ENCODE results near the gene GPR4. TPM values are rescaled to one million over a fixed set of nuclear protein-coding genes. Genes with fewer than 3 reads are reported as not detected.

The GPR4 gene
- total and polyA plus RNA-seq, 2 of the 8 experiments (the other 6 are each of a cell fraction or from before 2014, with no cell fraction given), result 0.19 to 0.39 TPM

GRCh38 chr19:45629704-45630103, 27.7 kb upstream of the GPR4 start:
- no peak overlapping the region for H3K9ac ChIP-seq (replicated peaks in 1 of 4; ENCODE audit: extremely low read depth in 1 of 4, low read depth in 3 of 4, low read length in 3 of 4)
- 76% methylated on average over 4 of the region's 4 CpGs; no CpG with 5 or more reads in 1 of the 2 experiments for WGBS, 2 experiments (ENCODE audit: extremely low coverage in 1 of 2, insufficient coverage in 1 of 2, insufficient read length in 1 of 2, insufficient replicate concordance in 2 of 2, low coverage in 1 of 2, low lambda C conversion rate in 2 of 2, missing lambda C conversion rate in 1 of 2)
- H3K27me3 ChIP-seq (replicated peaks in 1 of 4; ENCODE audit: control insufficient read depth in 3 of 4, extremely low read depth in 1 of 4, insufficient read depth in 3 of 4, low read length in 3 of 4), result no peaks in the 10 kb centered on the region
- H3K4ac ChIP-seq (replicated peaks; ENCODE audit: insufficient read length, low read depth, low read length), result no peak overlapping the region
- H2BK120ac ChIP-seq (replicated peaks; ENCODE audit: low read depth, low read length), result no peak overlapping the region
- H2BK12ac ChIP-seq (ENCODE audit: low read depth, low read length), result peak overlapping the region; percentile 95
- H2BK5ac ChIP-seq (ENCODE audit: low read depth, low read length), result peak overlapping the region; percentile 69; the same call in 1 of the 2 replicates
- 0 out of 2 replicates have a peak overlapping the region, but pooled peaks have one; percentile 9 for H3K18ac ChIP-seq (ENCODE audit: extremely low read depth, low read length)
- no peak overlapping the region for H3K4me2 ChIP-seq (ENCODE audit: insufficient read depth in 1 of 2, low read depth in 2 of 2, low read length in 2 of 2)
- no peaks in the 10 kb centered on the region for H3K9me3 ChIP-seq (ENCODE audit: insufficient read depth in 2 of 2, low read depth in 1 of 2, low read length in 1 of 2)
- H2BK15ac ChIP-seq (ENCODE audit: low read length), result peak overlapping the region; percentile 31; the same call in 1 of the 2 replicates
- no peak overlapping the region for H4K91ac ChIP-seq (replicated peaks; ENCODE audit: insufficient read length, low read length)
- H3K14ac ChIP-seq (ENCODE audit: insufficient read length), result no peak overlapping the region
- ChIA-PET POLR2A (ENCODE audit: partially characterized antibody) (interaction anchor here (2.1 to 10.3 kb wide), 2 partner anchors 11 to 12 kb away, joined by 5 to 119 read pairs; no protein-coding TSS in a partner anchor), CTCF (ENCODE audit: partially characterized antibody) (interaction anchor here (1.1 to 5.2 kb wide), 2 partner anchors 9 to 12 kb away, joined by 3 to 36 read pairs; no protein-coding TSS in a partner anchor)
- peaks cover 0 to 8% (median 7%) of the 10 kb centered on the region in 4 experiments; a peak in 5 of 7 replicates for H3K4me1 ChIP-seq (replicated peaks in 1 of 4; ENCODE audit: control insufficient read depth in 3 of 4, insufficient read depth in 4 of 4, low read length in 3 of 4)
- H3K56ac ChIP-seq (replicated peaks; ENCODE audit: insufficient read length, low read depth, low read length), result no peak overlapping the region
- peaks cover 0 to 4% (median 0%) of the 10 kb centered on the region in 4 experiments; a peak in 1 of 8 replicates for H3K36me3 ChIP-seq (ENCODE audit: control insufficient read depth in 2 of 4, insufficient read depth in 4 of 4, low read length in 3 of 4)
- H3K23ac ChIP-seq (ENCODE audit: insufficient read length), result no peak overlapping the region
- H3K27ac ChIP-seq (ENCODE audit: low read depth, low read length), result no peak overlapping the region
- no peaks in the 10 kb centered on the region for H4K20me1 ChIP-seq (replicated peaks in 1 of 2; ENCODE audit: control insufficient read depth in 1 of 2, insufficient read depth in 2 of 2, low read length in 2 of 2)
- FAIRE-seq (no peak), DNase-seq (ENCODE audit: low read depth in 1 of 2, low spot score in 2 of 2) (no peak)
- no peak overlapping the region for H2AFZ ChIP-seq (ENCODE audit: low read length)
- no peak overlapping the region for H4K5ac ChIP-seq (ENCODE audit: insufficient read length, low read depth, low read length)
- peaks cover 4% of the 10 kb centered on the region; the same call in 1 of the 2 replicates for H3K23me2 ChIP-seq (ENCODE audit: low read depth, low read length)
- no peak overlapping the region for H3K4me3 ChIP-seq (ENCODE audit: extremely low read depth in 1 of 4, insufficient read depth in 2 of 4, low read depth in 3 of 4, low read length in 4 of 4)
- H3K79me1 ChIP-seq (ENCODE audit: low read depth, low read length), result no peaks in the 10 kb centered on the region
- peak overlapping the region; percentile 40; the same call in 1 of the 2 replicates for H2BK20ac ChIP-seq (ENCODE audit: low read length)
- H4K8ac ChIP-seq (ENCODE audit: extremely low read depth, insufficient read depth, low read length), result no peak overlapping the region
- H3K79me2 ChIP-seq (ENCODE audit: control insufficient read depth in 1 of 2, insufficient read depth in 2 of 2, low read length in 2 of 2), result no peaks in the 10 kb centered on the region
- H2AK5ac ChIP-seq (ENCODE audit: low read depth, low read length), result peak overlapping the region; percentile 98
- TF ChIP-seq NRF1 (IDR thresholded peaks at IDR 0.05; ENCODE audit: low read depth, low read length) (no peak), JUND (IDR thresholded peaks at IDR 0.05; ENCODE audit: low read length) (no peak), CBX8 (IDR thresholded peaks at IDR 0.05; ENCODE audit: borderline replicate concordance, low read depth, low read length) (no peak), HDAC6 (IDR thresholded peaks at IDR 0.05; ENCODE audit: low read depth, low read length) (no peak), KDM5A (IDR thresholded peaks at IDR 0.05; ENCODE audit: low read length) (no peak), GABPA (IDR thresholded peaks at IDR 0.05; ENCODE audit: borderline replicate concordance, insufficient read depth, low read length) (no peak), RNF2 (IDR thresholded peaks at IDR 0.05; ENCODE audit: borderline replicate concordance, low read depth, low read length, missing control alignments, poor library complexity, severe bottlenecking) (no peak), CBX5 (IDR thresholded peaks at IDR 0.05; ENCODE audit: low read depth, low read length) (no peak), ATF2 (IDR thresholded peaks at IDR 0.05; ENCODE audit: low read length) (no peak), FOSL1 (IDR thresholded peaks at IDR 0.05; ENCODE audit: insufficient read depth, low read depth, low read length) (no peak), RFX5 (IDR thresholded peaks at IDR 0.05; ENCODE audit: borderline replicate concordance, low read depth, low read length) (no peak)
